Activated naive CD8-positive, alpha-beta T cell treated with anti-CD3 and anti-CD28 coated beads, Interleukin-2, amount 50 U/mL, for 16 hours (primary cell): ENCODE results near the gene FDX2.
"Not testable (repeated sequence)": the region's sequence is repeated elsewhere in the genome, so short reads cannot be mapped to it uniquely, and the experiment has no call there.

Experiments used
- DNase-seq: peaks from one replicate; pipeline ENCODE4 v3.0.0-alpha.2; 2020; ENCODE audit warnings: low read depth, low spot score

FDX2 gene

DNA sequence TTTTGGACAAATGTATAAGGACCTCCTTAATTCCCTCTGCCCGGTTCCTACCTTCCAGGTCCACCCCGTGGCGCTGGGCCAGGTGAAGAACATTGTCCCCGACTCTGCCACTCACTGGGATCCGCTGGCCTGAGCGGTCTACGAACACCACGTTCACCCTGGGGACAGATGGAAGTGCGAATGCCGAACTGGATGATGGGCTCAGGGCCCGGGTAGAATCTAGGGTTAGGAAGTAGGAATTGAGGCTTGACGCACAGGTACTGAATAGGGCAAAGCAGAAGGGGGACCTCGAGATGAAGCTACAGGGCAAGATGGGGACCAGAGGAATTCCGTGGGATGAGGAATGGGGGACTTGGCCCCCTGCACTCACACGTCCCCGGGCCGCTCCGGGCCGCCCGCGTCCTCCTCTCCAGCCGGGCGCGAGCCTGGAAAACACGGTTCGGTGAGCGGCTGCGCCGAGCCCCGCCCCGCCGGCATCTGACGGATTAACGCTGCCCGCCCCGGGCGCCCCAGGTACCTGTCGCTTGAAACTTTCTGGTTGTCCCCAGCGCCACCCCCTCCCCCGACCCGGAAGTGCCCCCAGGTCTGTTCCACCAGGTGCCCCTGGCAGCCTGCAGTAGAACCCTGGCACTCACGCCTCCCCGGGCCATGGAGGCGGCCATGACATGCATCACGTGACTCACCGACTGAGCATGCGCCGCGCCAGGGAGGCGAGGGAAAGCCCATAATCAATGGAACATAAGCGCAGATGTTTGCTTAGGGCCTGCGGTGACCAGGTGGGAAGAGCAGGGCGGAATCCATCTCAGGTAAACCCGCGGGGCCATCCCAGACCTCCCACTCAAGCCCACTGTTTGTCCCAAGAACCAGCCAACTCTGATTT, at the start of gene FDX2:
Gene FDX2 (minus strand): TSS at position 681 of the 880 bp plus-strand sequence. CDS start 19 bp downstream, at position 662.
- DNase-seq: peak; percentile 86

GRCh38 chr19:10365518-10365917, 49.7 kb upstream of the FDX2 start:
- no peak for DNase-seq

DNA sequence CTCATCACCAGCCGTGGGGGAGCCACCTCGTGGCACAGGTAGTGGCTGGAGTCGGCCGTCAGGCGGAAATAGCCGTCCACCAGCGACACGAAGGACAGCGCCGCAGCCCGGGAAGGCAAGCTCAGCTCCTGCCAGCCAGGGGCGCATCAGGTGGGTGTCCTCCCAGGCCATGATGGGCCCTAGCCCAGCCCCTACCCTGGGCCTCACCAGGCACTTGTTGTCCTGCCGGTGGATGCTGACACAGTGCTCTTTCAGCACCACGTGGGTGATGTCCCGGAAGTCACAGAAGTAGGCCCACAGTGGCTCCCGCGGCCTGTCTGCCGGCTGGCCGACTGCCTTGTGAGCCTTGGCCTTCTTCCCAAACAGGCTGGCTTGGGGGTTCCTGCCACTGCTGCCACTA, 48.8 kb upstream of the FDX2 start:
- no peak for DNase-seq

DNA sequence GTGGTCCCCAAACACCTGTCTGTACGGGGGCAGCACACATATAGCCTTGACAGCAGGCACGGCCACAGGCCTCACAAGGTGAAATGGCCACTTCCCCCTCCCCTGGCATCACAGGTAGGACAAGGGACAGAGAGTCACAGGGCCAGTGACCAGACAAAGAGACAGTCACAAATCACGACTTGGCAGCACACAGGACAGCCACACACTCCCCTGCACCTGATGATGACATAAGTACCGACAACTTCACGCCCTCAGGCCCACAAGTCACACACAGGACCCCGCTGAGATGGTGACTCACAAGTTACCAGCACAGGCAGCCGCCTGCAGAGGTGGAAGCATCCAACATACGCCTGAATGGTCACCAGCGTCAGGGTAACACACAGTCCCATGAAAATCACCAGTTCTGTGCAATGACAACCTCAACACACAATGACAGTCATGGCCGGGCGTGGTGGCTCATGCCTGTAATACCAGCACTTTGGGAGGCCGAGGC, 48.0 kb upstream of the FDX2 start:
- DNase-seq: no peak

GRCh38 chr19:10362259-10362658, 46.4 kb upstream of the FDX2 start:
- no peak for DNase-seq

- no peak for DNase-seq
Observed at GRCh38 chr19:10361569-10362011, 45.8 kb upstream of the FDX2 start.

DNA sequence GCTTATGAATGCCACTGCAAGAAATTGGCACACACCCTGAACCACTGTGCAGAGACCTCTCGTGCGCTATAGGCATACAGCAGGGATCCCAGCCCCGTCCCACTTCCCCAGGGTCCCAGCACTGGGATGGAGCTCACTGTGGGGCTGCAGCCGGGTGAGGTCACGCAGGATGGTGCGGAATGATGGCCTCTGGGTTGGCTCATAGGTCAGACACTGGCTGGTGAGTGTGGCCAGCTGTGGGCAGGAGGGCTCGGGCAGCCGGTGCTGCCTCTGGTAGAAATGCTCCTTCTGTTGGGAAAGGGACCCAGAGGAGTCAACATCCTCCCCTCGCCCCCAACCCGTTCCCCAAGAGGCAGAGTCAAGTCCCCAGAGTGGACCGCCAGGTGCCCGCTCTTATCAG, 40.6 kb upstream of the FDX2 start:
- no peak for DNase-seq

DNA sequence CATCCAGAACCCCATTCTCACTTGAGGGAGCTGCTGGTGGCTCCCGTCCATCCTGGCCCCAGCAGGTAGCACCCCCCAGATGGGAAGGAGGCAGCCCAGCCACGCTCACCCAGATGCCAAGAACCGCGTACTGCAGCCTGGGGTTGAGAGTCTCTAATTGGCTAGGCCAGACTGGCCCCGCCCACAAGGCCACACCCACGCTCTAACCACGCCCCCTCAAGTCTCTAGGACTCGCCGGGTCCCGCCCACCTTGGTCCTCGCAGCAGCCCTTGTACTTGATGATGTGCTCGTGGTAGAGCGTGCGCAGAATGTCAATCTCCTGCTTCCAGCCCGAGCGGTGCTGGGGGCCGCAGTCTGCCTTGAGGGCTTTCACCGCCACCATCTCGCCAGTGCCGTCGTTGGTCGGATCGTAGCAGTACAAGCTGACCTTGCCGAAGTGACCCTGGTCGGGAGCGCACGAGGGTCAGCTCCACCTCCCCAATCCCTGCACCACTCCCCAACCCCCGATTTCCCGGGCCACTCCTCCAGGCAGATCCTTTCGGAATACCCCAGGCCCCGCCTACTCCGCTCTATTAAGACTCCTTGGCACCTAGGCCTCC, 38.1 kb upstream of the FDX2 start:
- DNase-seq: peak; percentile 21

GRCh38 chr19:10352764-10353671, 37.2 kb upstream of the FDX2 start:
- no peak for DNase-seq

DNA sequence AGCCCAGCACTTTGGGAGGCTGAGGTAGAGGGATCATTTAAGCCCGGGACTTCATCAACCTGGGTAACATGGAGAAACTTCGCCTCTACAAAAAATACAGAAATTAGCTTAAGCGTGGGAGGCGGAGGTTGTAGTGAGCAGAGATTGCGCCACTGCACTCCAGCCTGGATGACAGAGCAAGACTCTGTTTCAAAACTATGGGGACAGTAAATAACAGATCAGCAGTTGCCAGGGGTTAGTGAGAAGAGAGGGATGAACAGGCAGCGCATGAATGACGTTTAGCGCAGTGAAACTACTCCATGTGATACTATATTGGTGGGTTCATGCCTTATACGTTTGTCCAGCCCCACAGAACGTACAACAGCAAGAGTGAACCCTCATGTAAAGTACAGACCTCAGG, 30.7 kb upstream of the FDX2 start:
- no peak for DNase-seq

DNA sequence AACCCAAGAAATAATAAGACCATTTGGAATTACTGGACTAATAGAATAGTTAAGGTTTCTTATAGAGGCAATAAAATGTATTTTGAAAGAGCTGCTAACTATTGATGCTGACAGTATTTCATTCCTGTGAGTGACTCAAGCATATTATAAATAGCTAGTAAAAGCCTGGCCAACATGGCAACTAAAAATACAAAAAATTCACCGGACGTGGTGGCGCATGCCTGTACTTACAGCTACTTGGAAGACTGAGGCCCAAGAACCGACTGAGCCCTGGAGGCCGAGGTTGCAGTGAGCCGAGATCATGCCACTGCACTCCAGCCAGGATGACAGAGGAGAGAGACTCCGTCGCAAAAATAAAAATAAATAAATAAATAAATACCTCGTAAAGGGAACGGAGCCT, 29.0 kb upstream of the FDX2 start:
- DNase-seq: no peak

DNA sequence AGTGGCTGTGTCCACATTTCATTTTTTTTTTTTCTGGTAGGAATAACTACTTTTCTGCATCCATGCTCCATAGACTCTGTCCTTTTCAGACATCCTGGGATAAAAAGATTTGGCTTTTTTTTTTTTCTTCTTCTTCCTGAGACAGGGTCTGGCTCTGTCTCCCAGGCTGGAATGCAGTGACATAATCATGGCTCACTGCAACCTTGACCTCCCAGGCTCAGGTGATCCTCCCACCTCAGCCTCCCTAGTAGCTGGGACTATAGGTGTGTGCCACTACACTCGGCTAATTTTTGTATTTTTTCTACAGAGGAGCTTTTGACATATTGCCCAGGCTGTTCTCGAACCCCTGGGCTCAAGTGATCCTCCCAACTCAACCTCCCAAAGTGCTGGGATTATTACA, 27.7 kb upstream of the FDX2 start:
- no peak for DNase-seq

GRCh38 chr19:10339977-10340376, 24.2 kb upstream of the FDX2 start:
- no peak for DNase-seq

DNA sequence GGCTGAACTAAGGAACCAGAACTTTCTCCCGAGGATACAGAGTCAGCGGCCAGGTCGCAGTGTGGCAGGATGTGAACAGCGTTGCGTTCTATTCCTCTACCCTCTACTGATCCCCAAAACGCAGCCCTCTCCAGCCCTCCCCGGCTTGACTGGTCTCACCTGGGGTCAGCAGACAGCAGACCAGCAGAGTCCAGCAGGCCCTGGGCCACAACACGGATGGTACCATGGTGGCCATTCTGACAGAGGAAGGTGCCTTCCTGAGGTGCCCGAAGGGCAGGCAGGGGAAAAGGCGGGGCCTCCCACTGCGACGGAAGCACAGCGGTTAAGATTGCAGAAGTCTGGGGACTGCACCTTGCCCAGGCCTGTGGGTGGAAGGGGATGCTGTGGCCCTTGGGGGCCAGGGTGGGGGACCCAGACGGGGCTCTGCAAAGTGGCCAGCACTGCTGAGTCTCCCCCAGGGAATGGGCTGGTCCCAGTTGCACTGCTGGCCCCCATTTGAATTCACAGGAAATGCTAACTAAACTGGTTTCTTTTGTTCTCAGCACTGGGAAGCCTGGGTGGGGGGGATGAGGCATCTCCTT, 23.7 kb upstream of the FDX2 start, which contains the start of gene ICAM3:
Gene ICAM3 (minus strand): TSS at position 245 of the 581 bp plus-strand sequence. CDS start 10 bp downstream, at position 235.
- peak; percentile 29 for DNase-seq

DNA sequence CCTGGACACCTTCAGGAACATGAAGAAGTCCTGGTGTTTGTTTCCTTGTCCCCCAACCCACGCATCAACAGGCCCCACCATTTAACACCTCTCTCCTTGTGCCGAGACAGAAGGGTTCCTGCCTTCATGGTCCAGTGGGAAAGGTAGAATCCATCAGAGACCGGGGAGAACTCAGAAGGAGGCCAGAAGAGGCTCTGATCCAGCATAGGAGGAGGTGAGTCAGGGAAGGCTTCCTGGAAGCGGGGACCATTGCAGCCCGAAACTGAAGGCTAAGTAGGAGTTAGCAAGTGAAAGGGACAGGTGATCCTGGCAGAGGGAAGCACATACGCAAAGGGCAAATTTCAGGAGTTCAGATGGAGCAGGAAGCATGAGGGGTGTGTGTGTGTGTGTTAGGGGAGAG, 23.1 kb upstream of the FDX2 start:
- no peak for DNase-seq

DNA sequence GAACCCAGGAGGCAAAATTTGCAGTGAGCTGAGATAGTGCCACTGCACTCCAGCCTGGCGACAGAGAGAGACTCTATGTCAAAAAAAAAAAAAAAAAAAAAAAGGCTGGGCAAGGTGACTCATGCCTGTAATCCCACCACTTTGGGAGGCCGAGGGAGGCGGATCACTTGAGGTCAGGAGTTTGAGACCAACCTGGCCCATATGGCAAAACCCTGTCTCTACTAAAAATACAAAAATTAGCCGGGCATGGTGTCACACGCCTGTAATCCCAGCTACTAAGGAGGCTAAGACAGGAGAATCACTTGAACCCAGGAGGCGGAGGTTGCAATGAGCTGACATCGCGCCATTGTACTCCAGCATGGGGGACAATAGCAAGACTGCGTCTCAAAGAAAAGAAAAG, 20.9 kb upstream of the FDX2 start:
- DNase-seq: not testable (repeated sequence)

- DNase-seq: no peak
Observed at GRCh38 chr19:10335352-10335985, 19.7 kb upstream of the FDX2 start.

GRCh38 chr19:10334588-10335351, 19.0 kb upstream of the FDX2 start:
- DNase-seq: no peak

DNA sequence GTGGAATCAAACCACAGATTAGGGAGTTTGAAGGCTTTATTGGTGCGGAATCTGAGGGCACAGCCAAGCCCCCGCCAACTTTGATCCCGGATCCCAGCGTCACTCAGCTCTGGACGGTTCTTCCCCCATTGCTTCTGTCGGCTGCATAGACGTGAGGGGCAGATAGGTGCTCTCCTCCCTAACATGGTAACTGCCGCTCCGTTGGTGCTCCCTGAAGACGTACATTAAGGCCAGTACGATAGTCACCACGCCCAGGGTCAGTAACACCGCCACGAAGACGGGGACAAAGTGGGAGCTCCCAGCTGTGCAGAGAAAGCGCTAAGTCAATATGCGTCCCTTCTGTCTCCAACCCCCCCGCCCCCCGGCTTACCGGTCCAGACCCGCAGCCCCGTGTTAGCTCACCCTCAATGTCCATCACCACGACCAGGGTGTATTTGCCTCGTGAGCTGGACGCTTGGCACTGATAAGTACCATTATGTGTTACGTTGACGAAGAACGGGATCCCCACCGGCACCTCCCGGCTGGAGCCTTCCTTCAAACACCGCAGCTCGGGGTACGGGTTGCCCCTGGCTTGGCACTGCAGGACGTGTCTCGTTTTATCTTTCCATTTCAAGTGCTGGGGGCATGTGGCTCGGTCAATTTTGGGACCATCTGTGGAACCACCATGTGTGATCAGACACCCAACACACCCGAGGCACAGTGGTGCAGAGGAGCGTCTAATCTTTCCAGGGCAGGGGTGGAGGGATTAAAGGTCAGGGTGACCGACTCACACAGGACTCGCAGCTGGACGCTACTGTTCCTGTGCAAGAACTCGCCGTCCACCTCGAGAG, 18.2 kb upstream of the FDX2 start:
- DNase-seq: no peak
